ENCODE measurements around the gene MEGF10.
A peak's percentile ranks its signal among the peaks of the same experiment; 100 is the strongest.

The MEGF10 gene

GRCh38 chr5:127492854-127493738 lies 202.5 kb downstream of the MEGF10 start:
- CTCF ChIA-PET, result interaction anchor here (0.6 to 1.8 kb wide), 37 partner anchors 8 to 892 kb away, joined by 3 to 13 read pairs (median 3); partner anchors contain the start of gene PHAX
- TF ChIP-seq CTCF (conservative IDR thresholded peaks at IDR 0.05; ENCODE audit: low read depth), result peak; percentile 92
- H3K27ac ChIP-seq, result no peak overlapping the region
- DNase-seq (ENCODE audit: low spot score), result peak; percentile 55
- POLR2A ChIA-PET (ENCODE audit: low non-redundant PET), result no interaction called here

GRCh38 chr5:127498548-127498947 lies 208.0 kb downstream of the MEGF10 start:
- POLR2A ChIA-PET (ENCODE audit: low non-redundant PET), result no interaction called here
- DNase-seq (ENCODE audit: low spot score), result no peak
- H3K27ac ChIP-seq, result no peak overlapping the region
- CTCF ChIA-PET, result interaction anchor here (0.7 kb wide), 1 partner anchor 11 kb away, joined by 4 read pairs; no protein-coding TSS in a partner anchor
- TF ChIP-seq CTCF (conservative IDR thresholded peaks at IDR 0.05; ENCODE audit: low read depth), result no peak

- ChIA-PET CTCF (interaction anchor here (0.5 to 1.3 kb wide), 3 partner anchors 13 to 595 kb away, joined by 3 to 6 read pairs (median 3); no protein-coding TSS in a partner anchor), POLR2A (ENCODE audit: low non-redundant PET) (interaction anchor here (0.6 kb wide), 1 partner anchor 577 kb away, joined by 4 read pairs; no protein-coding TSS in a partner anchor)
- DNase-seq (ENCODE audit: low spot score), result no peak
- no peak for TF ChIP-seq CTCF (conservative IDR thresholded peaks at IDR 0.05; ENCODE audit: low read depth)
- no peak overlapping the region for H3K27ac ChIP-seq
Observed at GRCh38 chr5:127505905-127506304, 215.3 kb downstream of the MEGF10 start.

GRCh38 chr5:127506616-127507015 lies 216.0 kb downstream of the MEGF10 start:
- no peak overlapping the region for H3K27ac ChIP-seq
- no peak for DNase-seq (ENCODE audit: low spot score)
- ChIA-PET CTCF (interaction anchor here (0.5 to 1.3 kb wide), 5 partner anchors 14 to 596 kb away, joined by 3 to 6 read pairs (median 3); no protein-coding TSS in a partner anchor), POLR2A (ENCODE audit: low non-redundant PET) (no interaction called here)
- TF ChIP-seq CTCF (conservative IDR thresholded peaks at IDR 0.05; ENCODE audit: low read depth), result no peak

- H3K27ac ChIP-seq, result no peak overlapping the region
- DNase-seq (ENCODE audit: low spot score), result no peak
- ChIA-PET CTCF (interaction anchor here (2.1 kb wide), 1 partner anchor 16 kb away, joined by 13 read pairs; no protein-coding TSS in a partner anchor), POLR2A (ENCODE audit: low non-redundant PET) (no interaction called here)
- no peak for TF ChIP-seq CTCF (conservative IDR thresholded peaks at IDR 0.05; ENCODE audit: low read depth)
Observed at GRCh38 chr5:127508644-127509373, 218.2 kb downstream of the MEGF10 start.
